ENCODE data around the gene BACH2. TPM values are rescaled to one million over a fixed set of nuclear protein-coding genes. Genes with fewer than 3 reads are reported as not detected.
"Not testable (repeated sequence)": the region's sequence is repeated elsewhere in the genome, so short reads cannot be mapped to it uniquely, and the experiment has no call there.

BACH2 gene
- total and polyA plus RNA-seq, 2 of the 8 experiments (the other 6 are each of a cell fraction or from before 2014, with no cell fraction given): 1.9 to 5.9 TPM

GRCh38 chr6:90332978-90333543, 36.4 kb upstream of the BACH2 start:
- not testable (repeated sequence) for H2BK5ac ChIP-seq (ENCODE audit: low read depth, low read length); H3K56ac ChIP-seq (replicated peaks; ENCODE audit: insufficient read length, low read depth, low read length); H3K23ac ChIP-seq (ENCODE audit: insufficient read length); H4K5ac ChIP-seq (ENCODE audit: insufficient read length, low read depth, low read length); H3K14ac ChIP-seq (ENCODE audit: insufficient read length); H2AFZ ChIP-seq (ENCODE audit: low read length); H2AK5ac ChIP-seq (ENCODE audit: low read depth, low read length); H4K8ac ChIP-seq (ENCODE audit: extremely low read depth, insufficient read depth, low read length); H3K18ac ChIP-seq (ENCODE audit: extremely low read depth, low read length); H3K27ac ChIP-seq (ENCODE audit: low read depth, low read length); H3K4me2 ChIP-seq (ENCODE audit: insufficient read depth in 1 of 2, low read depth in 2 of 2, low read length in 2 of 2); FAIRE-seq; H2BK15ac ChIP-seq (ENCODE audit: low read length); H3K9me3 ChIP-seq (ENCODE audit: insufficient read depth in 2 of 2, low read depth in 1 of 2, low read length in 1 of 2); DNase-seq (ENCODE audit: low read depth in 1 of 2, low spot score in 2 of 2); H3K23me2 ChIP-seq (ENCODE audit: low read depth, low read length); H3K4ac ChIP-seq (replicated peaks; ENCODE audit: insufficient read length, low read depth, low read length); H3K36me3 ChIP-seq (ENCODE audit: control insufficient read depth in 2 of 4, insufficient read depth in 4 of 4, low read length in 3 of 4); H3K4me1 ChIP-seq (replicated peaks in 1 of 4; ENCODE audit: control insufficient read depth in 3 of 4, insufficient read depth in 4 of 4, low read length in 3 of 4); H4K20me1 ChIP-seq (replicated peaks in 1 of 2; ENCODE audit: control insufficient read depth in 1 of 2, insufficient read depth in 2 of 2, low read length in 2 of 2); H3K4me3 ChIP-seq (ENCODE audit: extremely low read depth in 1 of 4, insufficient read depth in 2 of 4, low read depth in 3 of 4, low read length in 4 of 4); H3K79me1 ChIP-seq (ENCODE audit: low read depth, low read length); H3K27me3 ChIP-seq (replicated peaks in 1 of 4; ENCODE audit: control insufficient read depth in 3 of 4, extremely low read depth in 1 of 4, insufficient read depth in 3 of 4, low read length in 3 of 4); H3K79me2 ChIP-seq (ENCODE audit: control insufficient read depth in 1 of 2, insufficient read depth in 2 of 2, low read length in 2 of 2); H2BK120ac ChIP-seq (replicated peaks; ENCODE audit: low read depth, low read length); H2BK20ac ChIP-seq (ENCODE audit: low read length); H3K9ac ChIP-seq (replicated peaks in 1 of 4; ENCODE audit: extremely low read depth in 1 of 4, low read depth in 3 of 4, low read length in 3 of 4); H2BK12ac ChIP-seq (ENCODE audit: low read depth, low read length); H4K91ac ChIP-seq (replicated peaks; ENCODE audit: insufficient read length, low read length)
- ChIA-PET POLR2A (ENCODE audit: partially characterized antibody) (interaction anchor here (0.9 to 1.1 kb wide), 2 partner anchors 9 to 36 kb away, joined by 3 read pairs; no protein-coding TSS in a partner anchor), CTCF (ENCODE audit: partially characterized antibody) (interaction anchor here (1.2 kb wide), 1 partner anchor 28 kb away, joined by 3 read pairs; no protein-coding TSS in a partner anchor)
- 92% methylated on average over 2 of the region's 2 CpGs; no CpG with 5 or more reads in 1 of the 2 experiments for WGBS, 2 experiments (ENCODE audit: extremely low coverage in 1 of 2, insufficient coverage in 1 of 2, insufficient read length in 1 of 2, insufficient replicate concordance in 2 of 2, low coverage in 1 of 2, low lambda C conversion rate in 2 of 2, missing lambda C conversion rate in 1 of 2)
